Astrocyte (in vitro differentiated cells and primary cell): Measurements from ENCODE around the gene SART3. TPM values are rescaled to one million over a fixed set of nuclear protein-coding genes. Genes with fewer than 3 reads are reported as not detected.
A peak's percentile ranks its signal among the peaks of the same experiment; 100 is the strongest.
"Not testable (repeated sequence)": the region's sequence is repeated elsewhere in the genome, so short reads cannot be mapped to it uniquely, and the experiment has no call there.

ENCODE experiments used
- DNase-seq: peaks from one replicate; pipeline ENCODE4 v3.0.0-alpha.2; 2010; ENCODE audit warnings: low read depth
- FAIRE-seq: peaks from 2 replicates; lab custom pipeline; 2011; peaks lifted over from hg19 to GRCh38; lab: Jason Lieb, UNC
- H2AFZ ChIP-seq: 2 replicates; pipeline ENCODE4 v1.6.0; 2012; ENCODE audit warnings: low read depth, low read length, inconsistent platforms
- H3K27ac ChIP-seq: 2 replicates; pipeline ENCODE4 v1.5.1; 2011; ENCODE audit warnings: low read depth, low read length, inconsistent platforms
- H3K27me3 ChIP-seq: 2 replicates; pipeline ENCODE4 v1.6.0; 2011; ENCODE audit warnings: low read length, inconsistent platforms; ENCODE audit not compliant: insufficient read depth
- H3K36me3 ChIP-seq: 2 replicates; pipeline ENCODE4 v1.5.1; 2011; ENCODE audit warnings: low read length, inconsistent platforms; ENCODE audit not compliant: insufficient read depth
- H3K4me1 ChIP-seq: 2 replicates; pipeline ENCODE4 v1.5.1; 2011; ENCODE audit warnings: low read length, inconsistent platforms; ENCODE audit not compliant: insufficient read depth
- H3K4me2 ChIP-seq: 2 replicates; pipeline ENCODE4 v1.6.0; 2012; ENCODE audit warnings: low read length, inconsistent platforms
- H3K4me3 ChIP-seq: 2 replicates; pipeline ENCODE4 v1.5.1; 2011; ENCODE audit warnings: low read depth, mild to moderate bottlenecking, low read length, inconsistent platforms; ENCODE audit not compliant: insufficient read depth
- H3K79me2 ChIP-seq: 2 replicates; pipeline ENCODE4 v1.6.0; 2012; ENCODE audit warnings: mild to moderate bottlenecking, low read length, inconsistent platforms; ENCODE audit not compliant: insufficient read depth
- H3K9ac ChIP-seq: 2 replicates; pipeline ENCODE4 v1.6.0; 2012; ENCODE audit warnings: mild to moderate bottlenecking, low read length, inconsistent platforms
- H3K9me3 ChIP-seq: 2 replicates; pipeline ENCODE4 v1.5.1; 2012; ENCODE audit warnings: low read depth, mild to moderate bottlenecking, low read length, inconsistent platforms; ENCODE audit not compliant: insufficient read depth
- H4K20me1 ChIP-seq: 2 replicates; pipeline ENCODE4 v1.6.0; 2012; ENCODE audit warnings: low read length, inconsistent platforms; ENCODE audit not compliant: insufficient read depth
- H3K27ac Mint-ChIP-seq: one replicate; pipeline ENCODE4 v1.8.0; 2021; ENCODE audit warnings: mild to moderate bottlenecking, mixed read lengths; ENCODE audit not compliant: unreplicated experiment
- H3K27me3 Mint-ChIP-seq: one replicate; pipeline ENCODE4 v1.8.0; 2021; ENCODE audit warnings: low read depth, mixed read lengths; ENCODE audit not compliant: unreplicated experiment
- H3K36me3 Mint-ChIP-seq: one replicate; pipeline ENCODE4 v1.8.0; 2021; ENCODE audit warnings: low read depth, mixed read lengths; ENCODE audit not compliant: unreplicated experiment
- H3K4me1 Mint-ChIP-seq: one replicate; pipeline ENCODE4 v1.8.0; 2021; ENCODE audit warnings: low read depth, mixed read lengths; ENCODE audit not compliant: unreplicated experiment
- H3K4me3 Mint-ChIP-seq: one replicate; pipeline ENCODE4 v1.8.0; 2021; ENCODE audit warnings: mild to moderate bottlenecking, moderate library complexity, mixed read lengths; ENCODE audit not compliant: unreplicated experiment
- H3K9me3 Mint-ChIP-seq: one replicate; pipeline ENCODE4 v1.8.0; 2021; ENCODE audit warnings: mild to moderate bottlenecking, mixed read lengths; ENCODE audit not compliant: unreplicated experiment
- EZH2 ChIP-seq: IDR thresholded peaks from 2 replicates; pipeline ENCODE4 v1.6.1; 2012; ENCODE audit warnings: mild to moderate bottlenecking, low read length, inconsistent platforms; ENCODE audit not compliant: insufficient read depth
- total RNA-seq: library from RNA; stranded (reverse); gene quantifications from 2 replicates; pipeline ENCODE4 v1.2.1, GENCODE V29; 2021
- TF ChIP-seq, protein P1 (sequence below): IDR thresholded peaks from 2 replicates; pipeline ENCODE4 v1.5.1; 2011; ENCODE audit warnings: low read depth, mild to moderate bottlenecking, inconsistent platforms, low read length, moderate library complexity; ENCODE audit not compliant: insufficient read depth

SART3 gene
- total RNA-seq, 1 donor from 2014 or later, result 48.4 TPM

DNA sequence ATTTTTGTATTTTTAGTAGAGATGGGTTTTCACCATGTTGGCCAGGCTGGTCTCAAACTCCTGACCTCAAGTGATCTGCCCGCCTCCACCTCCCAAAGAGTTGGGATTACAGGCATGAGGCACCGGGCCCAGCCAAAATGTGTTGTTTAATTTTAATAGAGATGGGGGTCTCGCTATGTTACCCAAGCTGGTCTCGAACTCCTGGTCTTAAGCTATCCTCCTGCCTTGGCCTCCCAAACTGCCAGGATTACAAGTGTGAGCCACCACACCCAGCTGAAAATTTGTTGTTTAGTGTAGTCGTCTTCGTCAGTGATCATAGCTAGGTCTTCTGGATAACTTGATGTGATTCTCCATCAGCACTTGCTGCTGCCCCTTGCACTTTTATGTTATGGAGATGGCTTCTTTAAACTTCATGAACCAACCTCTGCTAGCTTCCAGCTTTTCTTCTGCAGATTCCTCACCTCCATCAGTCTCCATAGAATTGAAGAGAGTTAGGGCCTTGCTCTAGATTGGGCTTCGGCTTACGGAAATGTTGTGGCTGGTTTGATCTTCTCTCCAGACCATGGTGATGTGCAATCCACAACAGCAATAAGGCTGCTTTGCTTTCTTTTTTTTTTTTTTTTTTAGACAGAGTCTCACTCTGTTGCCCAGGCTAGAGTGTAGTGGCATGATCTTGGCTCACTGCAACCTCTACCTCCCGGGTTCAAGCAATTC lies 14.4 kb upstream of the SART3 start:
- Histone ChIP-seq H3K27ac (no peak overlapping the region), H3K36me3 (no peaks in the 10 kb centered on the region), H3K4me3 (no peak overlapping the region), H3K79me2 (no peaks in the 10 kb centered on the region), H3K9ac (no peak overlapping the region), H3K27me3 (no peaks in the 10 kb centered on the region), H3K9me3 (no peaks in the 10 kb centered on the region), H3K4me2 (no peak overlapping the region), H3K4me1 (peaks cover 5% of the 10 kb centered on the region), H2AFZ (no peak overlapping the region), H4K20me1 (no peaks in the 10 kb centered on the region)
- H3K27ac Mint-ChIP-seq, result peak overlapping the region; percentile 77
- TF ChIP-seq, protein P1, sequence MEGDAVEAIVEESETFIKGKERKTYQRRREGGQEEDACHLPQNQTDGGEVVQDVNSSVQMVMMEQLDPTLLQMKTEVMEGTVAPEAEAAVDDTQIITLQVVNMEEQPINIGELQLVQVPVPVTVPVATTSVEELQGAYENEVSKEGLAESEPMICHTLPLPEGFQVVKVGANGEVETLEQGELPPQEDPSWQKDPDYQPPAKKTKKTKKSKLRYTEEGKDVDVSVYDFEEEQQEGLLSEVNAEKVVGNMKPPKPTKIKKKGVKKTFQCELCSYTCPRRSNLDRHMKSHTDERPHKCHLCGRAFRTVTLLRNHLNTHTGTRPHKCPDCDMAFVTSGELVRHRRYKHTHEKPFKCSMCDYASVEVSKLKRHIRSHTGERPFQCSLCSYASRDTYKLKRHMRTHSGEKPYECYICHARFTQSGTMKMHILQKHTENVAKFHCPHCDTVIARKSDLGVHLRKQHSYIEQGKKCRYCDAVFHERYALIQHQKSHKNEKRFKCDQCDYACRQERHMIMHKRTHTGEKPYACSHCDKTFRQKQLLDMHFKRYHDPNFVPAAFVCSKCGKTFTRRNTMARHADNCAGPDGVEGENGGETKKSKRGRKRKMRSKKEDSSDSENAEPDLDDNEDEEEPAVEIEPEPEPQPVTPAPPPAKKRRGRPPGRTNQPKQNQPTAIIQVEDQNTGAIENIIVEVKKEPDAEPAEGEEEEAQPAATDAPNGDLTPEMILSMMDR, result no peak
- TF ChIP-seq EZH2, result no peak
- H3K27me3 Mint-ChIP-seq, result no peaks in the 10 kb centered on the region
- peaks cover 22% of the 10 kb centered on the region for H3K4me1 Mint-ChIP-seq
- FAIRE-seq (no peak), DNase-seq (no peak)
- H3K9me3 Mint-ChIP-seq, result peaks cover 6% of the 10 kb centered on the region
- H3K4me3 Mint-ChIP-seq, result no peak overlapping the region
- H3K36me3 Mint-ChIP-seq, result peaks cover 2% of the 10 kb centered on the region

DNA sequence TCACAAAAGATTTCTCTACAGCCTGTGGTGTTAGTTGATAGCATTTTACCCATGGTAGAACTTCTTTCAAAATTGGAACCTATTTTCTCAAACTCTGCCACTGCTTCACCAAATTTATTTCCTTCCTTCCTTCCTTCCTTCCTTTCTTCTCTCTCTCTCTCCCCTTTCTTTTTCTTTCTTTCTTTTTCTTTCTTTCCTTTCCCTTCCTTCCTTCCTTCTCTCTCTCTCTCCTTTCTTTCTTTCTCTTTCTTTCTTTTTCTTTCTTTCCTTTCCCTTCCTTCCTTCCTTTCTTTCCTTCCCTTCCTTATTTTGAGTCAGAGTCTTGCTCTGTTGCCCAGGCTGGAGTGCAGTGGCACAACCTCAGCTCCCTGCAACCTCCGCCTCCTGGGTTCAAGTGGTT lies 13.3 kb upstream of the SART3 start:
- H3K9me3 Mint-ChIP-seq, H3K36me3 ChIP-seq, H4K20me1 ChIP-seq, H3K9ac ChIP-seq, H3K9me3 ChIP-seq, H3K79me2 ChIP-seq, H3K27ac ChIP-seq, H3K4me3 ChIP-seq, FAIRE-seq, H3K36me3 Mint-ChIP-seq, H3K4me3 Mint-ChIP-seq, H2AFZ ChIP-seq, H3K4me1 ChIP-seq, H3K27me3 Mint-ChIP-seq, DNase-seq, H3K27ac Mint-ChIP-seq, H3K27me3 ChIP-seq, H3K4me2 ChIP-seq: not testable (repeated sequence)
- H3K4me1 Mint-ChIP-seq, result peaks cover 17% of the 10 kb centered on the region

DNA sequence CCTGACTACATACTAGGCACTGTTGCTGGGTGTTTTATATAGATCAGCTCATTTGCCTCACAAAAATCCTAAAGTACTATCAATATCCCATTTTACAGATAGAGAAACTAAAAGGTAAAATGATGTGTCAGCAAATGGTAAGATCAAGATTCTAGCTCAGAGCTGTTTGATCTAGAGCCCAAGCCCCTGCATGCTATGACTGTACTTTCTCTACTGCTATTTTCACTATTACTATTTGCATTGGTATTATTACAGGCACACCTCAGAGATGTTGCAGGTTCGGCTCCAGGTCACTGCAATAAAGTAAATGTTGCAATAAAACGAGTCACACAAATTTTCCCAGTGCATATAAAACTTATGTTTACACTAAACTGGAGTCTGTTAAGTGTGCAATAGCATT lies 12.3 kb upstream of the SART3 start:
- Mint-ChIP-seq H3K27ac (no peak overlapping the region), H3K27me3 (no peaks in the 10 kb centered on the region), H3K36me3 (peaks cover 2% of the 10 kb centered on the region), H3K4me3 (no peak overlapping the region), H3K4me1 (peaks cover 10% of the 10 kb centered on the region), H3K9me3 (peaks cover 3% of the 10 kb centered on the region)
- Histone ChIP-seq H3K9me3 (no peaks in the 10 kb centered on the region), H4K20me1 (no peaks in the 10 kb centered on the region), H3K4me2 (no peak overlapping the region), H3K27ac (no peak overlapping the region), H3K4me1 (peaks cover 5% of the 10 kb centered on the region), H3K79me2 (no peaks in the 10 kb centered on the region), H3K36me3 (peaks cover 4% of the 10 kb centered on the region), H3K27me3 (no peaks in the 10 kb centered on the region), H3K9ac (no peak overlapping the region), H2AFZ (no peak overlapping the region), H3K4me3 (no peak overlapping the region)
- no peak for TF ChIP-seq EZH2
- TF ChIP-seq, protein P1, result no peak
- FAIRE-seq, result no peak
- DNase-seq, result no peak
